NCI-H1048 (cell line): ENCODE data around the gene GEMIN4.
"Not testable (repeated sequence)": the region's sequence is repeated elsewhere in the genome, so short reads cannot be mapped to it uniquely, and the experiment has no call there.

Experiments
- DNase-seq: peaks from one replicate; lab custom pipeline; 2025; lab: John Stamatoyannopoulos, UW

Gene GEMIN4

GRCh38 chr17:778096-778495 lies 26.0 kb upstream of the GEMIN4 start:
- no peak for DNase-seq

- no peak for DNase-seq
These were observed 22.2 kb upstream of the GEMIN4 start for GRCh38 chr17:774313-774584.

- DNase-seq, result no peak
These were observed 21.6 kb upstream of the GEMIN4 start for GRCh38 chr17:773467-774312.

- DNase-seq, result no peak
These were observed 21.0 kb upstream of the GEMIN4 start for GRCh38 chr17:773016-773415.

- DNase-seq, result no peak
These were observed 15.0 kb upstream of the GEMIN4 start for GRCh38 chr17:767076-767475.

- no peak for DNase-seq
These were observed 8.3 kb upstream of the GEMIN4 start for GRCh38 chr17:760371-760770.

GRCh38 chr17:759964-760363 lies 7.9 kb upstream of the GEMIN4 start:
- DNase-seq, result no peak

GRCh38 chr17:756010-756567 lies 4.0 kb upstream of the GEMIN4 start:
- not testable (repeated sequence) for DNase-seq

GRCh38 chr17:755319-755961 lies 3.4 kb upstream of the GEMIN4 start:
- DNase-seq, result not testable (repeated sequence)

- DNase-seq, result no peak
These were observed 1.4 kb upstream of the GEMIN4 start for GRCh38 chr17:753418-753817.

GRCh38 chr17:752620-753219 lies 656 bp upstream of the GEMIN4 start:
- no peak for DNase-seq

- no peak for DNase-seq
These were observed 629 bp downstream of the GEMIN4 start for GRCh38 chr17:751269-752001.

GRCh38 chr17:750431-751037 lies 1.5 kb downstream of the GEMIN4 start:
- no peak for DNase-seq

- DNase-seq, result not testable (repeated sequence)
These were observed 2.7 kb downstream of the GEMIN4 start for GRCh38 chr17:749359-749758.

- DNase-seq, result not testable (repeated sequence)
These were observed 3.5 kb downstream of the GEMIN4 start for GRCh38 chr17:748604-749003.

- DNase-seq, result no peak
These were observed 5.1 kb downstream of the GEMIN4 start for GRCh38 chr17:746783-747629.

GRCh38 chr17:746181-746580 lies 5.9 kb downstream of the GEMIN4 start:
- no peak for DNase-seq

- no peak for DNase-seq
These were observed 6.7 kb downstream of the GEMIN4 start for GRCh38 chr17:745406-745805.

- DNase-seq, result no peak
These were observed 7.1 kb downstream of the GEMIN4 start for GRCh38 chr17:744937-745336.

- DNase-seq, result no peak
These were observed 8.9 kb downstream of the GEMIN4 start for GRCh38 chr17:743139-743538.
